ENCODE results near the gene LRMDA.

The LRMDA gene

DNA sequence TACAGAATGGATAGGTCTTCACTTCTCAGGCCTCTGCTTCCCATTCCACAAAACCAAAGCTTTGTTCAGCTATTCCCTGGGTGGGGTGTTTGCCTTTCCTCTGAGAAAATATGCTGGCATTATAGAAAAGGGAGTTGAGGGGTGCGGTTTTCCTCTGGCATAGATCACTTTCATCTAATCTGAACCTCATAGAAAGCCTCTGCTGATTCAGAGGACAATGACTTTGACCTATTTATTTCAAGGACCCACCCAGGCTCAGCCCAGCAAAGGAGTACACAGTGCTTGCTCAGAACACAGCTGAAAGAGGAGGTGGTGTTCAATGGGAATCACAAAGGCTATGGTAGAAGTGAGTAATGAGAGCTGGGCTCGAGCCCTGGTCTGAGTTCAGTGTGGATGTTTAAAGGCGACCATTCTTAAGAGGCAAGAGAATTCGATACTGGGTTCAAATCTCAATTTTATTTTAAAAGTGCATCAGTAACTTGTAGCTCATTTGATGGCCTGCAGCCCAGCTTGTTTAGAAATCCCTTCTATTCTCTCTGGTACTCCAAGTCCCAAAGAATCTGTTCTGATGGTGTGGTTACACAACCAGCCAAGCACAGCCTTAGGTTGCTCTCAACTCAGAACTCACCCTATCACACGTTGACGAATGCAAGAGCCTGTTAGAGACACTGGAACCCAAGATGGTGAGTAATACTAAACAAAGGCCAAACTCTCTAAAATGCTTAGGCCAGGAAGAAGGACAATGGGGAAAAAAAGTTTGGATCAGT, 1012.8 kb downstream of the LRMDA start:
- no peak for DNase-seq (ENCODE audit: low read depth)

DNA sequence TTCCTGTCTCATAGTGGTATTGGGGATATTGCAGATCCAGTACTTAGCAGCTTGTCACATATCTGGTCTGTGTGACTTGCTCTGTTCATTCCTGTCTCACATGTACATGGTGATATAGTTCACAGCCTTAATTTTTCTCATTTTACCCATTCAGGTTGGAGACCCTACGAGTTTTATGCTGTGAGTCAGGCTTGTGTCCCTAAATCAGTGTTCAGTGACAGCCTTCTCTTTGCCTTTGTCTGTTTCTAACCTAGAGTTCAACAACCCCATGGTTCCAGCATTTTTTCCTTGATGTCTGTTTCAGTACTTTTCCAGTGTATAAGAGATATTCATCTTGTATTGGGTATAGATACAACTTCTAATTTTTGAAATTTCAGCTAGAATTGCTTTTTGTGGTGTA, 1016.2 kb downstream of the LRMDA start:
- DNase-seq (ENCODE audit: low read depth) = no peak

DNA sequence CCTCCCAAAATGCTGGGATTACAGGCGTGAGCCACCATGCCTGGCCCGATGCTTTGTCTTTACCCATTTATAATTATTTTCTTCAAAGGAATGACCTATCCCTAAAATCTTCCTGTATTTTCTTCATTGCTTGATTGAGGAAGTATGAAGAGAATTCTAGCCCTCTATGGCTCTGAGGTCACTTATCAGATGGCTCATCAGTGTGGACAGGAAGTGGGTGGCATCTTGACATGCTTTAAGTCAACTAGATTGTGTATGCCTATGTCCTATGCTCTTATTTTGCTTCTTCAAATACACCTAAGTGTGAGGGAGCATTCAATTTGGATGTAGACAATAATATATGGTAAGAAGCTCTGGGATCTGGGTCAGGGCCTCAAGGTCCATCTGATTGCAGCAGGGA, 1020.5 kb downstream of the LRMDA start:
- DNase-seq (ENCODE audit: low read depth) = no peak

DNA sequence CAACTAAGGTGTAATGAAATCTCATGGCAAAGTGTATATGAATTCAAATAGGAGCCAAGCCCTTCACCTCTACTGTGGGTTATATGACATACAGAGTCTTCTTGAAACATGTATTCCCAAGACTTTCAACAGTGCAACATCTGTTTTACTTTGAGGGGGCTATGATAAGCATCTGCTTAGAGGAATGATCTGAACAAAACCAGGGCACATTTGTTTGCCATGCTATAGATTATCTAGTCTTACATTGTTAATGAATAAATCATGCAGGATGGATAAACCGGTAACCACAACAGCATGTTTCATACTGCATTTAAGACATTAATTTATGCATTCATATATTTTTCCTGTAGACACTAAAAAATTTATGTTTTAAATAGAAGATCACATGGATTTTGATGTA, 1021.9 kb downstream of the LRMDA start:
- no peak for DNase-seq (ENCODE audit: low read depth)

DNA sequence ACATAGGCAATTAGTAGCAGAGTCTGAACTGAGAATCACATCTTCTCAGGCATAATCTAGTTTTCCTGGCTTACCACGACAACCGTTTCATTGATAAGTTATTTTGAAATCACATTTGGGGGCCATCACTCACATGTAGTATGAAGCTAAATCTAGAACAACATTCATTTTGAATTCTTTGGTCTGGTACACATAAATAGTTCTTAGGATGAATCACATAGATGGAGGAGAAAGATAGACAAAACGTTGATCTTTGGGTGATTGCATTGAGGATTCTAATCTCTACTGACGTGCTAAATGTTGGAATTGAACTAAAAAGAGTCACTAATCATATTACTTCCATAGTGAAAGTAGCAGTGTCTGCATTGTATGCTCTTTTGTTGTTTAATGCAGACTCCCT, 1022.6 kb downstream of the LRMDA start:
- DNase-seq (ENCODE audit: low read depth) = peak; percentile 20

DNA sequence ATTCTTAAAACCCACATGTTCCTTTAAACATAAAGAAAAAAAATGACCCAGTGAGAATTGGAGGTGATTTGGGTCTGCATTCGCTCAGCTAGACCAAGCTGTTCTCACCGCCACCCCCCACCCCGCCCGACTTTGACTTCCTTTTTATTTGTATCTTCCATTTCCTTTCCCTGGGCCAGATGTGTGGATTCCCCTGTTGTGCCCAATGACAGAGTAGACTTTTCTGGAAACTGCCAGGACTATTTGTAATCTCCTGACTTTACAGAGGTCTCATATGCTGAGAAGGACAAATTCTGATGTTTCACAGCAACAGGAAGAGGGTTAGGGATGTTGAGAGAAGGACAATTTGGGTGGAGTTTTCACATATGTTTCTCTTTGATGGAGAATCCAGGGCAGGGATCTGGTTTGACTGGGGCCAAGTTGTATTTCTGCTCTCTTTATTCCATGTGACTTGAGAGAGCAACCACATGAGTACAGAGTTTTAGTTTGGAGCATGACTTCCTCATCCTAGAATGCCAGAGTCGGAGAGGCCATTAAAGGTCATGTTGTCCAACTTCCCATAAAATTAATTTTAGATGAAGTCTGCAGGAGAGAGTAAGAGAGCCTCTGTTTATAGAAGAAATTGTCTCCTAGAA, 1023.2 kb downstream of the LRMDA start:
- DNase-seq (ENCODE audit: low read depth) = no peak

DNA sequence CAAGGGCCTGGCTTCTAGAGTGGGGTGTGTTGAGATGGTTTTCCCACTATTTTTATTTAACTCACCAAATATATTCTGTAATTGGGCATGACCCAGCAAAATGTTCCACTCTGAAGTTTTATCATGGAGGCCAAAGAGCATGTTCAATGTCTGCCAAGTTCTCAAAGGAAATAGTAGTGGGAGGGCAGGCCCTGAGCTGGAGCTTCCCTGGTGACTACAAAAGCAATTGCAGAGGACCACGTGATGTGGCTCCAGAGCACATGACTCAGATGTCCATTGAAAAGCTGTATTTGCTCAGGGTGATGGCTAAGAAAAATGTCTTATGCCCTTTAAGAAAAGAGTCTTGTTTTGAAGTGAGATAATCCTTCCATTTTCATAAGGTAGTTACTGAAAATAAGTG, 1024.8 kb downstream of the LRMDA start:
- DNase-seq (ENCODE audit: low read depth) = peak; percentile 7

DNA sequence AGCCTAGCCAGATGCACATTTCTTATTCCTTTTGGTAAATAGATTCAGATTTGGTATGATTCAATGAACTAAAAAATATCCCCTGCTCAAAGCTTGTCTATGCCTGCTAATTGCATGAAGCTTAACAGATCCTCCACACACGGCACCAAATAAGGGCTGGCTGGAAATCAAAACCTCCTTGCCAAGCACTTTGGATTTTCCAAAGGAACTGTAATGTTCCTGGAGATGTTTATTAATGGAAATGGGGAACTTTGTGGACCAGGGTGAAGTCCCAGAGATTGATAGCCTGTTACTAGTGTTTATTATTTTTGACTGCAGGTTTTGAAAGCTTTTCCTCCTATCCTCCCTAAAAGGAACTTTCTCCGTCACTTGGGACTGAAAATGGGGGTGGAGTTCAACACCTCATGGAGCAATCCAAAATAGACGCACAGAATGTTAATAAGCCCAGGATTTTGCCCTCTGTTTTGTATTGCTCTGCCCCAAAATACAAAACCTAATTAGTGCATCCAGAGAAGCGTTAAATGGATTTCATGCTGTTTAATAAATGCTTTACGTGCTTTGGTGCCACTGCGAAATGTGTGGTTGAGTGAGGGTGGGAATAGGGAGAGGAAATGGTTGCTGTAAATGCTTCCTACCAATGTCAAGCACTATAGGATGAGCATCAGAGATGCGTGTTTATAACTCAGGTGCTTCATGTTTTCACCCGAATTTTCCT, 1027.7 kb downstream of the LRMDA start:
- no peak for DNase-seq (ENCODE audit: low read depth)

DNA sequence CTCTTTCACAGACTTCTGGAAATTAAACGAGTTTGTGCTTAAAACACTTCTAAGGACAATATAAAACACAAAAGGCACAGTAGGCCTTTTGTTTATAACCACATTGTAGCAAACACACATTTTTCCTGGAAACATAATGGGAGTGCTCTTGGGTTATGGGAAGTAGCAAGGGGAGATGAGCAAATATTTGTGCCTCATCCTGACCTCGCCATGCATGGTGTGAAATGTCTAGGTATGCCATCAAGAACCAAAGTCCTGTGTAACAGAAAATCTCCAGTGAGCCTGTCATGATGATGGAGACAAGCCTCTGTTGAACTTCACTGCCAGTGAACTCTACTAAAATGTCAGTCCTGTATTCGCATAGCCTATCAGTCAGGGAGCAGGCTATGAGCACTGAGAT, 1029.6 kb downstream of the LRMDA start:
- no peak for DNase-seq (ENCODE audit: low read depth)

DNA sequence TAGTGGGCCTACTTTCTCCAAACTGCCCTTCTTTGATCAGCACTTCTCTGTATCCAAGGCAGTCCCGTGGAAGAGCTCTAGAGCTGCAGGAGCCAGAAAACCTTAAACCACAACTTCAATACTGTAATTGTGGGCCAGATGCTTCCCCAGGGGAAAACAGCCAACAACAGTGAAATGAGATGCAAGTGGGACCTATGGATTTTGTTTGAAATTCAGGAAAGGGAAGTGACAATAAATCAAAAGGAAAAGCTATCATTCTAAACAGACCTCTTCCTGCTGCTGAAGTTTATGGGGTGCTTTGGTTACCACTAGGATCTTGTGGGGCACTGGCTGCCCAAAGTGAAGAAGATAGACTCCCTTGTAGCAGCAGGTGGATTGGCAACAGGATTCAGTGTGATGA, 1031.7 kb downstream of the LRMDA start:
- DNase-seq (ENCODE audit: low read depth) = no peak

DNA sequence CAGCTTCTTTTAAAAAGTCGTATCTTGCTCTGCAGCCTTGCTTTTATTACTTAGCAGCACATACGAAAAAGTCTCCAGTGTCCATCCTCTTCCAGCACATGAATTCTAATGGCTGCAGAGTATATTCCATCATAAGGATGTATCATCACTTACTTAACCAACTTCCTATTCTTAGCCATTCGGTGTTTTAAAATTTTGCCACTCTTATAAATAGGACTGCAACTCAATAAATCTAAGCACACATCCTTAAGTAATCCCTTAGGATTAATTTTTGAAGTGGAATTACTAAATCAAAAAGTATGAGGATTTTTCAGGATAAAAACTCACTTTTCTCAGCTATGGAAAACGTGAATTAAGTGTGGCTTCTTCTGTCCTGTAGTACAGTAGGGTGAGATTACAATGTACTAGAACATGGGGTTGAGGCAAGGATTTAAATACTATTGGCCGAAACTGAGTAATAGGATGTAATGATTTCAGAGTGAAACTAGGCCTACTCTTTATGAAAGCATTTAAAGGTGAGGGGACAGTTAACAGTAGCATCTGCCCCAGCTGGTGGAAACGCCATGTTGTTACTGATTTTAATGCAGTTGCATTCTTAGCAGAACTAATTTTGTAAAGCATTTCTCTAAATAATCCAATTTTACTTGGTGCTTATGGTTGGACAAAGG, 1035.5 kb downstream of the LRMDA start:
- DNase-seq (ENCODE audit: low read depth) = no peak

DNA sequence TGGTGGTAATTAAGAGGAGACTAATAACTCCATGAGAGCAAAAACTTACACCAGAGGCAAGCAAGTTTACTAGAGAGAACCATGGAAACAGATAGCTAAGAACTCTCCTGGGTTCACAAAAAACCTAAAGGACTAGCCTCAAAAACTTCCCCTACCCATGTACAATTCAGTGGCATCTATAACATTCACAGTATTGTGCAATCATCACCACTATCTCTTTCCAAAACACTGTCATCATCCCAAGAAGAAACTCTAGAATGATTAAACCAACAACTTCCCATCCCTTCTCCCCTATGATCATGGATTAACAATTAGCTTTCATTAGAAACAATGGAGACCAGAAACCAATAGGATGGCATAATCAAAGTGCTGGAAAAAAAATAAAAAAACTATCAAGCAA, 1038.3 kb downstream of the LRMDA start:
- no peak for DNase-seq (ENCODE audit: low read depth)

DNA sequence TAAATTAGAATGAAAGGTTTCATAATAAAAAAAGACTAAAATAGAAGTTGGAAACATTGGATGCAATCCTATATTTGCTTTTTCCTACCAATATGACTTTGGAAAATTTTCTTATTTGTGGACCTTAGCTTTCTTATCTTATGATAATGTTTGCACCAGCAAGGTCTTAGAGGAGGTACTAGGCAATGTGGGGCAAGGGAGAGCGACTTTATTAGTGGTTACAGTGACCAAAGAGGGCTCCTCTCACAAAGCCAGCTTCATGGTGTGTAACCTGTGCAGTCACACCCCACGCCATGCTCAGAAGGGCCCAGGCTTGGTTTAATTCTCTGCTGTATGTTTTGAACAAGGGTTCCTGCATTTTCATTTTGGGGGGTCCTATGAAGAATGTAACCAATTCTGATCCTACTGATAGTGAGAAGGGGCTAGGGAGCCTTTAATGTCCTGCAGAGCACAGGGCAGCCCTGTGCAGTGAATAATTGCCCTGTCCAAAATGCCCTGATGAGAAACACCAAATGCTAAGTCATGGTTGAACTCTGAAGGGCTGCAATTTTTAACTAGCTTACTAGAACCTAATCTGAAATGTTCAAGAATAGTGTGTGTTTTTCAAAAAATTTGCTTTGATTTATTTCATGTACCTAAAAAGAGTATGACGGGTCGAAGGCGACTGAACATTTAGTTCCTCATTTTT, 1047.8 kb downstream of the LRMDA start:
- DNase-seq (ENCODE audit: low read depth) = no peak

DNA sequence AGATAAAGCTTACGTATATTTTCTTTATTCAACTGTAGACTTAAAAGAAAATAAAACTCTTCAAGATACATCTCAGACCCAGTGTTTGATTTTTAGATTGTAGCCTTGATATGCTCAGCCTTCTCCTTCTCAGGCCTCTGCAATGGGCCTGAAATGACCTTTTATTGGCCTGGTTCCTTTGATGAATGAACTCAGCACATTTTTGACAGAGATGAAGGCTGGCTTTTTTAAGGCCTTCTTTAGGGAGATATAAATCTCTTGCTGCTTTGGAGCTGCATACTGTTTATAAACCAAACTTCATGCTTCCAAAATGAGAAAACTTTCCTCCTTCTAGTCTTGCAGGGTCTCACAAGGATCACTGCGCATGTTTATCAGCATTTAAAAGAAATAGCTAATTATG, 1049.8 kb downstream of the LRMDA start:
- no peak for DNase-seq (ENCODE audit: low read depth)

DNA sequence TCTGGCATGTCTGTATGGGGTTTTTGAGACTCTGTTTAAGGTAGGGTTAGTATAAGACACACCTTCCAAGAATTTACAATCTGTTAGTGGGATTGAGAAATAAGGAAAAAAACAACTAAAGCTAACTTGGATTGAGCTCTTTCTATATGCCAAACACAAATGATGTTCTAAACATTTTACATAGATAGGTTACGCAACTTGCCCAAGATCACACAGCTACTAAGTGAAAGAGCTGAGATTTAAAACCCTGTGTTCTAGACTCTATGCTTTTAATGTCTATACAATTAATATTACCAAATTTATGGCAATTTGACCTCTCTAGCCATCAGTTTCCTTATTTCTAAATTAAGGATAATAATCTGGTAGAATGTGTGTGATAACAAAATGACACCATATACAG, 1056.2 kb downstream of the LRMDA start:
- no peak for DNase-seq (ENCODE audit: low read depth)

DNA sequence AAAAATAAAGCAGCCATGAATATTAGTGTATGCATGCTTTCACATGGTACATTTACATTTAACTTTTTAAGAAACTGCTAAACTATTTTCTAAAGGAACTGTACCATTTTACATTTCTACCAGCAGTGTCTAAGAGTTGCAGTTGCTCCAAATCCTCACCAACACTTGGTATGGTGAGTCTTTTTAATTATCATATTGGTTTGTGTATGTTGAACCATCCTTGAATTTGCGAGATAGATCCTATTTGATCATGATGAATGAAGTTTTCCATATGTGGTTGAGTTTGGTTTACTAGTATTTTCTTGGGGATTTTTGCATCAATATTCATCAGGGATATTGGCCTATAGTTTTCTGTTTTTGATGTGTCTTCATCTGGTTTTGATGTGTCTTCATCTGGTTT, 1057.2 kb downstream of the LRMDA start:
- no peak for DNase-seq (ENCODE audit: low read depth)

DNA sequence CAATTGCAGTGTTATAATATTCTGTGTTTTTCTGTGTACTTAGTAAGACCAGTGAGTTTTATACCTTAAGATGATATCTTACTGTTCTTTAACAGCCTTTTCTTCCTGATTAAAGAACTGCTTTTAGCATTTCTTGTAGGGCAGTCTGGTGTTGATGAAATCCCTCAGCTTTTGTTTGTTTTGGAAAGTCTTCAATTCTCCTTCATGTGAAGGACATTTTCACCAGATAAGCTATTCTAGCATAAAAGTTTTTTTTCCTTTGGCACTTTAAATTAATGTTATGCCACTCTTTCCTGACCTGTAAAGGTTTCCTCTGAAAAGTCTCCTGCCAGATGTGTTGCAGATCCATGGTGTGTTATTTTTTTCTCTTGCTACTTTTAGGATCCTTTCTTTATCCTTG, 1059.8 kb downstream of the LRMDA start:
- no peak for DNase-seq (ENCODE audit: low read depth)

DNA sequence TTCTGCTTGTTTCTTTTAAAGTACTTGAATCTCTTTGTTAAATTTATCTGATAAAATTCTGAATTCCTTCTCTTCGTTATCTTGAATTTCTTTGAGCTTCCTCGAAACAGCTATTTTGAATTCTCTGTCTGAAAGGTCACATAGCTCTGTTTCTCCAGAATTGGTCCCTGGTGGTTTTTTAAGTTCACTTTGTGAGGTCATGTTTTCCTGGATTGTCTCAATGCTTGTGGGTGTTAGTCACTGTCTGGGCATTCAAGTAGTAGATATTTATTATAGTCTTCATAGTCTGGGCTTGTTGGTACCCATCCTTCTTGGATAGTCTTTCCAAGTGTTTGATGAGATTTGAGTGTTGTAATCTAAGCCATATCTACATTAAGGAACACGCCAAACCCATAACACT, 1060.6 kb downstream of the LRMDA start:
- DNase-seq (ENCODE audit: low read depth) = peak; percentile 48

DNA sequence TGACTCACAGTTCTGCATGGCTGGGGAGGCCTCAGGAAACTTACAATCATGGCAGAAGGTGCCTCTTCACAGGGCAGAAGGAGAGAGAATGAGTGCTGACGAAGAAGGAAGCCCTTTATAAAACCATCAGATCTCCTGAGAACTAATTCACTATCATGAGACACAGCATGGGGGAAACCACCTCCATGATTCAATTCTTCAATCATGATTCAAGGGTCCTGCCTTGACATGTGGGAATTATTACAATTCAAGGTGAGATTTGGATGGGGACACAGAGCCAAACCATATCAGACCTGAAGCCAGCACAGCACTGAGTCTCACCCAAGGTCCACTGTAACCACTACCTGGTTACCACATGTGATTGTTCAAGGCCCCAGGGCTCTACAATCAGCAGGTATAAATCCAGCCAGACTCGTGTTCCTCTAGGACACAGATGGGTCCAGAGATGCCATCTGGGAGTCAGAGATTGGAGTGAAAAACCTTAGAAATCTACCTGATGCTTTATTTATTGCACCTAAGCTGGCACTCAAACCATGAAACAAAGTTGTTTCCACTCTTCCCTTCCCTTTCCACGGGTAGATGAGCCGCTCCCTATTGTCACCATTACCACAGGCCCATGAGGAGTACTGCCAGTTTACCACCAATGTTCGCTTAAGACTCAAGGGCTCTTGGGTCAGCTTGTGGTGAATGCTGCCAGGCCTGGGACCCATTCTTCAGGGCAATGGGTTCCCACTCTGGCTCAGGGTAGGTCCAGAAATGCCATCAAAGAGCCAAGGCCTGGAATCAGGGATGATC, 1061.5 kb downstream of the LRMDA start:
- DNase-seq (ENCODE audit: low read depth) = no peak

DNA sequence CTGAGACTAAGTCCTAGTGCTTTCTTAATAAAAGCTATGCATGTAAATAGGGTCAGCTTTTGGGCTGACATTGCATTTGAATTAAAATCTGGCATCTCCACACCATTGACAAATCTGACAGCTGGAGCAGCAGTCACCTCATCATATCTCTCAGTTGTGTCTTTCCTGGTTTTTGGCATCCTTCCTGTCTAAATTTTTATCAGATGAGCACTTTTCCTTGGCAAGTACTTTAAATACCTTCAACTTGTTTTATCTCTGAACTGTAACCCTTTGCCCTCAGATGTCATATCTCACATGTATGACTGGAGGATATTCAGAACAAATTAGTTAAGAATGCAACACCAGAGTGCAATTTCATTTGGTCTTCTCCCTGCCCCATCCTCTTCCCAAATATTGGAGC, 1066.2 kb downstream of the LRMDA start:
- DNase-seq (ENCODE audit: low read depth) = no peak

DNA sequence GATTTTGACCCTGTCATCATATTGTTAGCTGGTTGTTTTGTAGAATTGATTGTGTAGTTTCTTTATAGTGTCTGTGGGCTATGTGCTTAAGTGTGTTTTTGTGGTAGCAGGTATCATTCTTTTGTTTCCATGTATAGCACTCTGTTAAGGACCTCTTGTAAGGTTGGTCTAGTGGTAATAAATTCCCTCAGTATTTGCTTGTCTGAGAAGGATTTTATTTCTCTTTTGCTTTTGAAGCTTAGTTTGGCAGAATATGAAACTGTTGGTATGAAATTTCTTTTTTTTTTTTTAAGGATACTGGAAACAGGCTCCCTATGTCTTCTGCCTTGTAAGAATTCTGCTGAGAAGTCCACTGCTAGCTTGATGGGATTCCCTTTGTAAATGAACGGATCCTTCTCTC, 1073.4 kb downstream of the LRMDA start:
- no peak for DNase-seq (ENCODE audit: low read depth)

All from ELR (cell line).